ENCODE measurements around the gene SAP130. TPM values are rescaled to one million over a fixed set of nuclear protein-coding genes. Genes with fewer than 3 reads are reported as not detected.

Gene SAP130
- total RNA-seq, 1 donor from 2014 or later, result 38.5 TPM

GRCh38 chr2:127969446-127969845 lies 58.4 kb downstream of the SAP130 start:
- H3K27ac Mint-ChIP-seq, result no peak overlapping the region
- TF ChIP-seq, protein P1, sequence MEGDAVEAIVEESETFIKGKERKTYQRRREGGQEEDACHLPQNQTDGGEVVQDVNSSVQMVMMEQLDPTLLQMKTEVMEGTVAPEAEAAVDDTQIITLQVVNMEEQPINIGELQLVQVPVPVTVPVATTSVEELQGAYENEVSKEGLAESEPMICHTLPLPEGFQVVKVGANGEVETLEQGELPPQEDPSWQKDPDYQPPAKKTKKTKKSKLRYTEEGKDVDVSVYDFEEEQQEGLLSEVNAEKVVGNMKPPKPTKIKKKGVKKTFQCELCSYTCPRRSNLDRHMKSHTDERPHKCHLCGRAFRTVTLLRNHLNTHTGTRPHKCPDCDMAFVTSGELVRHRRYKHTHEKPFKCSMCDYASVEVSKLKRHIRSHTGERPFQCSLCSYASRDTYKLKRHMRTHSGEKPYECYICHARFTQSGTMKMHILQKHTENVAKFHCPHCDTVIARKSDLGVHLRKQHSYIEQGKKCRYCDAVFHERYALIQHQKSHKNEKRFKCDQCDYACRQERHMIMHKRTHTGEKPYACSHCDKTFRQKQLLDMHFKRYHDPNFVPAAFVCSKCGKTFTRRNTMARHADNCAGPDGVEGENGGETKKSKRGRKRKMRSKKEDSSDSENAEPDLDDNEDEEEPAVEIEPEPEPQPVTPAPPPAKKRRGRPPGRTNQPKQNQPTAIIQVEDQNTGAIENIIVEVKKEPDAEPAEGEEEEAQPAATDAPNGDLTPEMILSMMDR (IDR thresholded peaks at IDR 0.05; ENCODE audit: unreplicated experiment), result no peak
- H3K4me1 Mint-ChIP-seq, result no peaks in the 10 kb centered on the region
- no peak for DNase-seq (ENCODE audit: low spot score in 2 of 2, unreplicated experiment in 2 of 2)
- no peak overlapping the region for H3K4me3 Mint-ChIP-seq
- no peaks in the 10 kb centered on the region for H3K27me3 Mint-ChIP-seq (ENCODE audit: low read depth)
- peaks cover 57% of the 10 kb centered on the region for H3K36me3 Mint-ChIP-seq
- H3K9me3 Mint-ChIP-seq, result no peaks in the 10 kb centered on the region

GRCh38 chr2:127968610-127969339 lies 59.1 kb downstream of the SAP130 start:
- no peaks in the 10 kb centered on the region for H3K27me3 Mint-ChIP-seq (ENCODE audit: low read depth)

DNA sequence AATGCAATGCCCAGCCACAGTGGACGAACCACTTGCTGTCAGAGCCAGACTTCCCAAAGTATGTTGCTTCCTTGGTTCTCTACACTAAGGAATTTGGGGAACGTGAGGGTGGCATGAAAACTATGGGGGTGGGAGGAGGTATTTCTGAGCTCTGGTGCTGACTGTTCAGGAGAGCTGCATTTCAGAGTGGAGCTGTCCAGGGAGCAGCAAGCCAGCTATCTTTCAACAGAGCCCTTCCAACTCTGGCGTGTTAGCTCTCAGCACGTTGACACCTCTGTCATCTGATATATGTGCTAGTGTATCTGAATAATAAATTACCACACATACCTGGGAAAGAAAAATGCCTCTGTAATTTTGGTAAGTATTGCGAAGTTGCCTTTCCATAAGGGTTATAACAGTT lies 66.1 kb downstream of the SAP130 start:
- H3K4me3 Mint-ChIP-seq, result no peak overlapping the region
- TF ChIP-seq, protein P1 (IDR thresholded peaks at IDR 0.05; ENCODE audit: unreplicated experiment), result no peak
- no peak for DNase-seq (ENCODE audit: low spot score in 2 of 2, unreplicated experiment in 2 of 2)
- H3K27ac Mint-ChIP-seq, result no peak overlapping the region
- no peaks in the 10 kb centered on the region for H3K4me1 Mint-ChIP-seq
- no peaks in the 10 kb centered on the region for H3K27me3 Mint-ChIP-seq (ENCODE audit: low read depth)
- H3K36me3 Mint-ChIP-seq, result peaks cover 47% of the 10 kb centered on the region
- peaks cover 10% of the 10 kb centered on the region for H3K9me3 Mint-ChIP-seq

More at GRCh38 chr2:127968610-127969339, 59.1 kb downstream of the SAP130 start:
- TF ChIP-seq, protein P1 (IDR thresholded peaks at IDR 0.05; ENCODE audit: unreplicated experiment), result no peak
- DNase-seq (ENCODE audit: low spot score in 2 of 2, unreplicated experiment in 2 of 2), result no peak
- Mint-ChIP-seq H3K4me1 (no peaks in the 10 kb centered on the region), H3K27ac (no peak overlapping the region), H3K9me3 (peaks cover 2% of the 10 kb centered on the region), H3K4me3 (no peak overlapping the region), H3K36me3 (peaks cover 53% of the 10 kb centered on the region)

DNA sequence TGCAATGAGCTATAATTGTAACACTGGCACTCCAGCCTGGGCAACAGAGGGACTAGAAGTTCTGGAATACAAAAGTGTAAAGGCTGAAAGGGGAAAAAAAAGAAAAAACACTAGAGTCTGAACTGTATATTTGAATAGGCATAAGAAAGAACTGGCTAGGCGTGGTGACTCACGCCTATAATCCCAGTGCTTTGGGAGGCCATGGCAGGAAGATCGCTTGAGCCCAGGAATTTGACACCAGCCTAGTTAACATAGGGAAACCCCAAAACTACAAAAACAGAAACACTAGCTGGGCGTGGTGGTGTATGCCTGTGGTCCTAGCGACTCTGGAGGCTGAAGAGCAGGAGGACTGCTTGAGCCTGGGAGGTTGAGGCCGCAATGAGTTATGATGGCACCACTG lies 70.6 kb downstream of the SAP130 start:
- Mint-ChIP-seq H3K4me3 (no peak overlapping the region), H3K36me3 (peaks cover 33% of the 10 kb centered on the region), H3K4me1 (no peaks in the 10 kb centered on the region), H3K27me3 (ENCODE audit: low read depth) (no peaks in the 10 kb centered on the region), H3K27ac (no peak overlapping the region), H3K9me3 (no peaks in the 10 kb centered on the region)
- DNase-seq (ENCODE audit: low spot score in 2 of 2, unreplicated experiment in 2 of 2), result no peak
- TF ChIP-seq, protein P1 (IDR thresholded peaks at IDR 0.05; ENCODE audit: unreplicated experiment), result no peak

DNA sequence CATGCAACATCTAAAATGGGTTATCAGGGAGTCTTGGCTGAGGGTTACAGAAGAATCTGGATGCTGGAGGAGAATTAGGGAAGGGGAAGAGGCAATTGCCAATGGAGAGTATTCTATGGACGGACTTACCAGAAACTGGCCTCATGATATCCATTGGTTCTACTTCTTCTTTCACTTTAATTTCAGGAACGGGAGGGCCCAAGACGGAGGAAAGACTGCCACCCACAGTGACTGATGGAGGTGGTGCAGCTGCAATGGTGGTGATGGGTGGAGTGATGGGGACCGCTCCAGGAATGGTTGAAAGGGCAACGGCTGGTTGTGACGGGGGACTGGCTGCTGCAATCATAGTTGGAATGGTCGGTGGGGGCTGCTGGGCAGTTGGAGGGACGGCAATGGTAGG lies 73.0 kb downstream of the SAP130 start:
- Mint-ChIP-seq H3K36me3 (peaks cover 29% of the 10 kb centered on the region), H3K4me3 (no peak overlapping the region), H3K27ac (no peak overlapping the region), H3K27me3 (ENCODE audit: low read depth) (no peaks in the 10 kb centered on the region), H3K4me1 (no peaks in the 10 kb centered on the region), H3K9me3 (no peaks in the 10 kb centered on the region)
- TF ChIP-seq, protein P1 (IDR thresholded peaks at IDR 0.05; ENCODE audit: unreplicated experiment), result no peak
- no peak for DNase-seq (ENCODE audit: low spot score in 2 of 2, unreplicated experiment in 2 of 2)
